ENCODE measurements around the gene POU3F4.

DNA sequence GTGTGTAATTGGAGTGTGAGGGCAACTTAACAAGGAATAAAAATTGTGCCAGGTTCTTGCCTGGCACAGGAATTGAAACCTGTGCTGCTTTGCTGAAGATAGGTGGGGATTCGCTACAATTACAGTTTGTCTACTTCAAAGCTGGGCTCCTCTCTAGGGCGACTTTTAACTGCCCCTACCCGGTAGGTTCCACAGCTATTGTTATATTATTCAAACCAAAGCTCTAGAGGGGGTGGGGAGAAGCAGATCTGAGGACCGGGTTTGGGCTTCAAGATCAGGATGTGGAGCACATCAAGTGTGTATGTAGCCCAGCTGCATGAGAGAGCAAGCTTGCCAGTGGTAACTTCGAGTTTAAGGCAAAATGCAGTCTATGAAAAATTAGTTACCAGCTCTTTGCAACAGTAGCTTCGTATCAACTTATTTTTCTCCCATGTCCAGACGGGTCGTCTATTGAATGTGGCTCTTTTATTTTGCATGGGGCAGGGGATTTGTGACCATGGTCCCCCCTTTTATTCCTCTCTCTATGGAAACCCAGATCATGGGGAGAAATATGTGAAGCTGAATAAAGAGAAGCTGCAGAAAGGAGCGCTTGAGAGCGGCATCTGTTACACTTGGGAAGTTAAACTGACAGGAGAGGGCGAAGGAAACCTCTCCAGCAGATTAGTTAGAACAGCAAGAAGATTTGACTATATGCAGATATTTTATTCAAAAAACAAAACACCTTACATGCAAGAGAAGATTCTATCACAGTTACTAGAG is 3.2 kb upstream of the POU3F4 start:
- TF ChIP-seq GATA3 (IDR thresholded peaks at IDR 0.05; ENCODE audit: low read depth, low read length) = no peak
- TF ChIP-seq GATA2 (IDR thresholded peaks at IDR 0.05; ENCODE audit: low read depth, low read length) = no peak
